GM18870 (cell line): ENCODE measurements around the gene HS3ST3A1.
"Not testable (repeated sequence)": the region's sequence is repeated elsewhere in the genome, so short reads cannot be mapped to it uniquely, and the experiment has no call there.

ENCODE experiments used
- ATAC-seq: cut with Tn5 transposase; IDR thresholded peaks from one replicate; pipeline ENCODE4 v1.9.1; 2021; ENCODE audit warnings: moderate library complexity; ENCODE audit not compliant: unreplicated experiment

Gene HS3ST3A1

DNA sequence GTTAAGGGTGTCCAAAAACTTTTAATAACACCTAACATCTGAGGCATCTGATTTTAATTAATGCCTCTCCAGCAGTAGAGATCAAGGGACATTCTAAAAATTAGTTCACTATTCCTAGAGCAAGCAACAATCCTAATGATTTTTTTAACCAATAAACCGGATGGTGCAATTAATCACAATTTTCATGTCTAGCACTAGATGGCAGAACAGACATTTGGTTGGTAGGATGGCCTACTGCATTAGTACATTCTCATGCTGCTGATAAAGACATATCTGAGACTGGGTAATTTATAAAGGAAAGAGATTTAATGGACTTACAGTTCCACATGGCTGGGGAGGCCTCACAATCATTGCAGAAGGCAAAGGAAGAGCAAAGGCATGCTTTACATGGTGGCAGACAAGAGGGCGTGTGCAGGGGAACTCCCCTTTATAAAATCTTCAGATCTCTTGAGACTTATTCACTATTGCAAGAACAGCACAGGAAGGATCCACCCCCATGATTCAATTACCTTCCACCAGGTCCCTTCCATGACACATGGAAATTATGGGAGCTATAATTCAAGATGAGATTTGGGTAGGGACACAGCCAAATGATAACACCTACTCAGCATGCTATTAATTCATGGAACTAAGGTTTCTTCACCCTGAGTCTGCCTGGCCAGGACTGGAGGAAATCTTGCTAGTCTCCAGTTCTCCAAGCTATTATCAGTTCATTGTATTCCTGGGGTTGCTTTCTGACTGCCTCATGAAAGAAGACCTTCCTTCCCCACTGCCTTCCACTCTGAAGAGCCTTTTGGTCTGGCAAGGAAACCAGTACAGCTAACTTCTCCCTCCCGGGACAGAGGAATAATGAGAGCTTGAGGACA lies 24.8 kb downstream of the HS3ST3A1 start:
- no peak for ATAC-seq

DNA sequence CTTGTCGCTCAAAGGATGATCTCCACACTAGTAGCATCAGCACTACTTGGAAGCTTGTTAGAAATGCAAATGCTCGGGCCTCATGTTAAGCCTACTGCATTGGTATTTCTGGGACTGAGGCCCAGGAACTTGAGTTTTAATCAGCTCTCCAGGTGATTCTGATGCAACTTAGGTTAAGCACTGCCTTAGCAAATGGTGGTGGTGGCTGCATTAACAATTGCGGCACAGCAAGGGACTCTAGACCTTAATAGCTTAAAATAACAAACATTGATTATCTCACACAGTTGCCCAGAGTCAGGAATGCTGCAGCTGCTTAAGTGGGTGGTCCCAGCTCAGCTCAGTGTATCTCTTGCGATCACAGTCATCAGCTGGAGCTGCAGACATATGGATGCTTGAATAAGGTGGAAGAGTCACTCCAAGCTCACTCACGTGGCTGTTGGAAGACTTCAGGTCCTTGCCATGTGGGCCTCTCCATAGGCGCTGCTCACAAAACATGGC lies 25.8 kb downstream of the HS3ST3A1 start:
- ATAC-seq, result no peak

DNA sequence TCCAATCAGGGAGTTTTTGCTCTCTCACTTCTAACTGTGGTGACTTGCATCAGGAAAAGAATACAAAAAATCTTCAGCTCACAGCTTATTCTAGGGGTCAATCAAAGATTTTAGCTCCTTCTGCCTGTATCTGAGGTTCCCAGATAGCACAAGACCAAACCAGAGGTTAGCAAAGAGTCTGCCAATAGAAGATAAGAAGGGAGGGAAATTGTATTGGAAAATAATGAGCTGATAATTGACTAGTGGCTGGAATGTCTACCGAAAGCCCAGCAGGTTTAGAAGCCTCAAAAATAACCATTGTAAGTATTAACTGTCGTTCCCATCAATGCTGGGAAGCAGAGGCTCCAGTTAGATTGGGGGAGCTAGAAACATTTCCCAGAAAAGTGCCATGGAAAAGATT lies 26.3 kb downstream of the HS3ST3A1 start:
- ATAC-seq, result no peak

DNA sequence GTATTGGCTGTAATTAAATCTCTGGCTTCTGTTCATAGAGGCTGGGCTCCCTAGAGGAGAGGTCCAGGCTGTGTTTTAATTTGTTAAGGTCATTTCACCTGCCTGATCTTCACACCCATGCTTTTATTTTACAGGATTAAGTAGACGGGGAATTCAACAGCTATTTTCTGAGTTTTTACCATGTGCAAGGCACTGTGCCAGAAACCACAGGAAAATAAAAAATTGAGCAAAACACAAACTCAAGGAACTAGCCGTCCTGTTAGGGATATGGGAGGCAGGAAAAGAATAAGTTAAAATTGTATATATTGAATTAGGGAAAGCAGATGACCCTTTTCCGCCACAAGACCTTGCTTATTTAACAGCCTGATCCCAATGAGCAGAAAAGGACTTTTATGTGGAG lies 29.1 kb downstream of the HS3ST3A1 start:
- ATAC-seq, result no peak

DNA sequence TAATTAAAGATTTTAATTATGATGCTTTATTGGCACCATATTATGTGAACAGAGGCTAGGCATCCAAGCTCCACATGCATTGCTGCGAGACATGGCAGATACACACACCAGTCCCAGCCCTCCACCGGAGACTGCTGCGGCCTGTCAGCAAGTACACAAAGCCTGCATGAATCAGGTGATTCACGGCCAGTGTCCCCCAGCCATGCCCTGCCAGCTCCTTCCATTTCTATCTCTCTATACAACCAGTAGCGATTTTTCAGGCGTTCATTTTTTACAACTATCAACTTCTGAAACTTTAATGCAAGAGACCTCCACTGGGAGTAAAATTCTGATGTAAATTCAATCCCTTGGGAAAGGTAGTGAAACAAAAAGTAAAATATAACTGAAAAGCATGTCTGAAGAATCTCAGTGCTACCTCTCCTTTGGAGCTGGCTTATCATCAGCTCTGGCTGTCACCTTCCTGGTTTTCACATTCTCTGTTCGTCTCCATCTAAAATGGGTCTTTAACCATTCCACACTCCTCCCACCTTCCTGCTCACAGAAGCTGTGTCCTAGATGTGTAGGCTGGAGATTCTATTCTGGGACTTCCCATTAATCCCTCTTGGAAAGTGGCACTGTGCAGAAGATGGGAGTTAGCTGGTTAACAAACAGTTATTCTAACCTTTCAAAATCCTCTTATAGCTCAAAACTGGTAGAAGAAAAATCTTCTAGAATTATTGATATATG lies 32.2 kb downstream of the HS3ST3A1 start:
- ATAC-seq, result no peak

DNA sequence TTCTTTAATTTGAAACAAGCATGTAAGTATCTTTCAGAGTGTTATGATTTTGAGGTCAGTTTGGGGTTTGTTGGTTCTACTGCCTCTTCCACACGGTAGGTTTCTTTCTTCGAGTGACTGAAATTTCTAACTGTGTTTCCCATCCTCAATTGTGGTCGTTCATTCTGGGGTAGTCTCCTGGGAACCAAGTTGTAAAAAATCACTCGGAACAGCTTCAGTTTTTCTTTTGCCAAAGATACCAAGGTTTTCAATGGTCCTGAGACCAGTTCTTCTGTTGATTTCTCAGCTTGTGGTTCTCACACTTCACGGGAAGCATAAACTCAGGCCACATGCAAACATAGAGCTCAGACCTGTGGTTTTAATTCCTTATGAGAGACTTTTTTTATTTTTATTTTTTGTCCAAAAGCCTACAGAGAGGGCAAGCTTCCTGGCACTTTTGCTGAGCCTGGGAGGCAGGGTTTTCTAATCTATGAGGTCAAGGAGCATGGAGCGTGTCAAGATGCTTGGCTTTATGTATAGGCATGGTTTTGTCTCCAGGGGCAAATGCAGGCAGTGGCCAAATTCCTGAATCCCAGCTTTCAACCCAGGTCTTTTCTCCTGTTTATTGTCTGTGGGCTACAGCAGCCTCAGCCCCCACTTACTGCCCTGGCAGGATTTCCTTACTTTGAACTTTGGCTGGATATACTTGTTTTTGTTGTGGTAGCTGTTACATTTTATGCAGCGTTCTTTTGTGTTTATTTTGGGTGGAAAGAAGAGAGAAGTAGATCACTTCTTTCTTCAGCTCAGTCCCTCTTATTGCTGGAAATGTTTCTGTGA lies 32.9 kb downstream of the HS3ST3A1 start:
- no peak for ATAC-seq

DNA sequence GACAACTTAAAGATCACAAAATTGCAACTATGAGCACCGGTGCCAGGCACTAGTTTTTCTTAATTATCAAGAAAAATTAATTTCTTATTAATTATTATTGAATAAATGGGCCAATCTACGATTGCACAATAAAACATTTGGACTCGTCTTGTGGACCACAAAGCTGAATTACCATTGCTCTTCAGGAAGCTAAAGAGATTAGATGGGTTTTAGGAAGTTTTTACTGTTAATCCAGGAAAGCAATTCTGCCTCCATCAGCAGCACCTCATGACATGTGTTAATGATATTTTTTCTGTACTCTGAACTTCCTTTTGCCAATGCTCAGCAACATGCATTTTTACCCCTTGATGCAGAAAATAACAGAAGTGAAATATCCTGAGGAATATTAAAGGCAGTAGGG lies 37.9 kb downstream of the HS3ST3A1 start:
- no peak for ATAC-seq

DNA sequence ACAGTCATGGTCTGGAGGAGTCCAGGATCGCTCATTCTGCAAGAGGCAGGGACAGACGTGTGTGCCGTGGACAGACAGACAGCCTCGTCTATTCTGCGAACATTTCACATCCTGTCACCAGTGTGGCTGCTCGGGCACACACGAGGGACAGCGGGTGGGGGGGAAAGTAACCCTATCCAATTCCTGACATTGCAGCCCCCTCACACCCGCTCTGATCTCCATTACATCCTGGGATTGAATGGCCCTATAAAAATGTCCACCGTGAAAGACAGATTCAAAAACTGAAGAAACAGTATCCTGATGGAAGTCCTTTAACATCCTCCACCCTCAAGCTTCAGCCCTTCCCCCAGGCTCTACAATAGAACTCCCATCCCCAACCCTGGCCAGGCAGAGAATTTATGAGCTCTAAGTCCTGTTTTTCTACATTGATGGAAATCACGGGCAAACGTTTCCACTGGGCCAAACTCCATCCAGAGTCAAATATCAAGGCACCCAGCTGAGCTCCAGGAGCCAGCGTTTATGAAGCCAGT lies 39.4 kb downstream of the HS3ST3A1 start:
- ATAC-seq, result no peak

DNA sequence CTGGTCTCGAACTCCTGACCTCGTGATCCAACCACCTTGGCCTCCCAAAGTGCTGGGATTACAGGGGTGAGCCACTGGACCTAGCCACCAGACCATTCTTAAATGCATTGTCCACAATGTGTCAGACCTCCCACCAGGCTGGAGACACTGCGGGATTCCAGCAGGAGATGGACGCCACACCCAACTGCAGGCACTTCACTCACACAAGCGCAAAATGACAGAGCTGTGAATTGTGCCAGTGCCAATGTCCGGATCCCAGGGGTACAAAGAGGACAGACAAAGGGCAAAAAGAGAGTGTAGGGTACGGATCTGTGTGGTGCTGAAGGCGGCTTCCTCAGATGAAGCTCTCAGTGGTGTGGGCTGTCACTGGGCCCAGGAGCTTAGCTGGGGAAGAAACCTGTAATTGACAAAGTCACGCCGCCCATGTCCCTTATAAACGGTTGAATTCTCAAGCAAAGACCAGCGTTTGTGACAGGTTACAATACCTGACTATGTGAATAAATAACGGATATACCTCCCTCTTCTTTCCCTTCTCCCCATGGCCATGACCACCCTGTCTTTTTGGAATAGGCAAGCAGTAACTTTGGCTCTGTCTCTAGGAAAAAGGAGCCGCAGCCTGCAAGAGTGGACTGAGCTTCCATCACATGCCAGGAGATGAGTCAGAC lies 40.0 kb downstream of the HS3ST3A1 start:
- no peak for ATAC-seq

DNA sequence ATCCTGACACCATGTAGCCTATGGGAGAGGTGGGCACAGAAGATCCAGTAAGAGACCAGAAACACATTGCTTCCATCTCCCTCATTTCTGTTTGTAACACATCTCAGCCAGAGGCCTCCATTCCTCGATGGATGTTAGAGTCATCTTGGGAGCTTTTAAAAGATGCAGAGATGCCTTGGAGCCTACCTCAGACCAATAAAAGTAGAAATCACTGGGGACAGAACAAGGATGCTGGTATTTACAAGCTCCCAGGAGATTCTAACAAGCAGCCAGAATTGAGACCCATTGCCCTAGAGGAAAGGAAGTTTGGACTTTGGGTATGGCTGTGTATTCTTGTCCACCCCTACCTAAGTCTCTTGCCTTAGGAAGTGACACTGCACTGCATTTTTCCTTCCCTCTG lies 40.8 kb downstream of the HS3ST3A1 start:
- ATAC-seq, result no peak

DNA sequence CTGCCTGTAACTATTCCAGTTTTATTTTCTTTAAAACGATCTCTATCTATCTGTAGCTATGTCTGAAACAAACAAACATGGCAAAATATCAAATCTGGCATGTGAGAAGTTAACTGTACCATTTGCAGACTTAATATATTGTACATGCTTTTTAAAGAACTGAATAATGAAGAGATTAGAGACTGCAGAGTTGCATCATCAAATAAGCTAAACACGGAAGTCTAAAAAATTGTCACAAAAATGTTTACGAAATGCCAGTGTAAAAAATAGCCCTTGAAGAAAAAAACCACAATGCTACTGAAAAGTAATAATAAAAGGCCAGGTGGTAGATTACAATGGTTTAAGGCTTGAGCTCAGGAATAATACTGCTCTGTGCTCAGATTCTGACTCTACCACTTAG lies 43.1 kb downstream of the HS3ST3A1 start:
- no peak for ATAC-seq

DNA sequence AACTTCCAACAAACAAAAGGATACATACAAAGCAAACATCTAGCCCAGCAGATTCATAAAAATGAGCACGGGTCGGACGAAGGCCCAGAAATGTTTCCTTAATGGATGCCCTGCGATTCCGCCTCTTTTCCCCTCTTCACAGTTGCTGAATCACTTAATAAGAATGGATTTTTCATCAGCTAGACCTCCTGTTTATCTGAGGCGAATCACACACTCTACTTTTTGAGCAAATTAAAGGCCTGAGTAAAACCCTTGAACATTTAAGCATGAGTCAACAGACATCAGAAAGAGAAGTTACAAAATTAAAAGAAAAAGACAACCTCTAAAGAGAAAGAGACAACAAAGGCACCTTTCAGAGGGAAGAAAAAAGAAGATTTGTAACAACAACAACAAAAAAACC lies 44.7 kb downstream of the HS3ST3A1 start:
- no peak for ATAC-seq

DNA sequence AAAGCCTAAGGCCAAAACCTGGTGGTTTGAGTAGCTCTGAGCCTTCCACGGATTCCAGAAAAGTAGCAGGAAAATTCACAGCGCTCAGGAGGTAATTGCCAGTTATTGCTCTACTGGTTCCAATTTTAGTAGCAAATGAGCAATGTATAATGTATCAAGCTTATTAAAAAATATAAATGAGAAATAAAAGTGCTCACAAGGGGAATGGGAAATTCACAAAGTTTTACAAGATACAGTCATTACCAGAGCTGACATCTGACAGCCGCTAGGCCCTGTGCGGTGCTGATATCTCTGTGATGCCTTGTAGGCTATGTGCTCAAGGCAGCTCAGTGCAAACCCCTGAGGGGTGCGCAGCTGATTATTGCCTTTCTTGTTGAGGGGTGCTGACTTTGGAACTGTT lies 47.5 kb downstream of the HS3ST3A1 start:
- ATAC-seq, result no peak

DNA sequence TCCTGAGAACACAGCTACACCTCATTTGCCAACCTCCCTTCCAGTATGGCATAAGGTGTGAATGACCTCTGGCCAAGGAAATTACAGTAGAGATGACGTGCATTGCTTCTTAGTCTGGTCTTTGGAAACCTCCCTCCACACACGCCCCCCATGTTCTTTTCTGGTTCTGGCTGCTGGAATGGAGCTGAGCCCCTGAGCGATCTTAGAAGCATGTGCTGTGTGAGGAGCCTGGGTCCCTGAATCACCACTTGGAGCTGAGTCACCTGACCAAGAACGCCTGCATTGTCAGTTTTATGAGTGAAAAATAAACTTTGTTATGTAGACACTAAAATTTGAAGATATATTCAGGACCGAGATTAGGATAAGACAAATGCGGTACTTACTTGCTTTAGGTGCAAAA lies 51.4 kb downstream of the HS3ST3A1 start:
- no peak for ATAC-seq

DNA sequence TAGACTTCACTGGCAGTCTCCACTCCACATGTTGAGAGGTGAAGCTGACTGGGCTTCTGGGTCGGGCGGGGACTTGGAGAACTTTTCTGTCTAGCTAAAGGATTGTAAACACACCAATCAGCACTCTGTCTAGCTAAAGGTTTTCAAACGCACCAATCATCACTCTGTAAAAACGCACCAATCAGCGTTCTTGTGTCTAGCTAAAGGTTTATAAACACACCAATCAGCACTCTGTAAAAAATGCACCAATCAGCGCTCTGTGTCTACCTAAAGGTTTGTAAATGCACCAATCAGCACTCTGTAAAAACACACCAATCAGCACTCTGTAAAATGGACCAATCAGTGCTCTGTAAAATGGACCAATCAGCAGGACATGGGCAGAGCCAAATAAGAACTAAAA lies 53.2 kb downstream of the HS3ST3A1 start:
- not testable (repeated sequence) for ATAC-seq

DNA sequence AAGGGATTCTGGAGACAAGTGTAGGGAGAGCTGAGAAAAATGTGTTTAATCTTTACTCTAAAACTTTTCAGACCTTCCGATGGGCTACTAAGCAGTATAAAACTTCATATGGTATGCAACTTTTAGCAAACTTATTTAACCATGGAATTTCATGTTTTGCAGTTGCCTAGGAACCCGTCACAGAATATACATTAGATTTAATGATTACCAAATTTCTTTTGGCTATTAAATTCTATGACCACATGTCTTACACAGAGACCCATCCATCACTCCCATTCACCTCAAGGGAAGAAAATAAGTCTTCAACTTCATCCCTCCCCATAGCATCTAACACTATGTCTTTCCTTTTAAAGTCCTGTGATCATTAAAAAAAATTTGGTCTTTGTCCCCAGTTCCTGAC lies 54.9 kb downstream of the HS3ST3A1 start:
- ATAC-seq, result no peak

DNA sequence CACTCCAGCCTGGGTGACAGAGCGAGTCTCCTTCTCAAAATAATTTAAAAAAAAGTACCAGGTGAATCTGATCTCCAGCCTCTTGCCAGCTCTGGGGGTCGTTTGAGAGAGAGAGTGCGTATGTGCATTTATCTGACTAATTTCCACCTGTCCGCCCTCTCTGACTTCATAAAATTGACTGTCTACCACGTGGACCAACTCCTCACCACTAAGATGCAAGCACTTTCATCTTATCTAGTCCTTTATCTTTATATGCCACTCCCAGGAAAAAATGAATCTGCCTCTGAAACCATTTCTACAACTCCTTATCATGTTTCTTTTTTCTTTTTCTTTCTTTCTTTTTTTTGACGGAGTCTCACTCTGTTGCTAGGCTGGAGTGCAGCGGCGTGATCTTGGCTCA lies 55.8 kb downstream of the HS3ST3A1 start:
- ATAC-seq, result no peak

DNA sequence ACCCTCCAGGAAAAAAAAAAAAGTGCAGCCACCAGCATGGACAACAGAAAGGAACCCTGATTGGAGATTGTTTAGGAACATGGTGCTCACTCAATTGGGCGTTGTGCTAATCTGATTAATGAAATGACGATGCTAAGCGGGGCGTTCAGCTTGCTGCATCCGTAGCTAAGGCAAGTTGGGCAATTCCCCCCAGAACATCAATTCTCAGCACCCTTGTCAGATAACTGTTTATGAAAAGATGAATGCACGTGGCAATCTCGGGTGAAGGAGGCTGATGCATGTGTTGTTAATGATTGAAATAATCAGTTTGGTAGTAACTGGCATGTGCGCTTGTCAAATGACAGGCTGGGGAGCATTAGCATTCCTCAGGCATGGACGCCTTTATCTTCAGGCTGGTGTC lies 57.0 kb downstream of the HS3ST3A1 start:
- no peak for ATAC-seq

DNA sequence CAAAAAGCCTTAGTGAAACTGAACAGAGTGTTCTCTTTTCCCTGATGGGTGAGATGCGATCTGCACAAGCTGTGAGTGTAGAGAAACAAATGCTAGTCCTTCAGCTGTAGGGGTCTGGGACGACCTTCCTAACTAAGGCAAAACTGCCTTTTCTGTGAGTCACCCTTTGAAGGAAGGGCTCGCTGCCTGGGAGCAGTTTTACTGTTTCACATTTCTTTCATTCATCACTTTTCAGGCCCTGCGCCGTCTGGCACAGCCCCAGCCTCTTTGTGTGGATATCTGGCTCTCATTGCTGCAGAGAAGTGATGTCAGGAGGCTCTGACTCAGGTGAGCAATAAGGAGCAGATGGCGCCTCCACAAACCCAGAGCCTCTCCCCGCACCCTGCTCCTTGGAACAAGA lies 57.4 kb downstream of the HS3ST3A1 start:
- no peak for ATAC-seq

DNA sequence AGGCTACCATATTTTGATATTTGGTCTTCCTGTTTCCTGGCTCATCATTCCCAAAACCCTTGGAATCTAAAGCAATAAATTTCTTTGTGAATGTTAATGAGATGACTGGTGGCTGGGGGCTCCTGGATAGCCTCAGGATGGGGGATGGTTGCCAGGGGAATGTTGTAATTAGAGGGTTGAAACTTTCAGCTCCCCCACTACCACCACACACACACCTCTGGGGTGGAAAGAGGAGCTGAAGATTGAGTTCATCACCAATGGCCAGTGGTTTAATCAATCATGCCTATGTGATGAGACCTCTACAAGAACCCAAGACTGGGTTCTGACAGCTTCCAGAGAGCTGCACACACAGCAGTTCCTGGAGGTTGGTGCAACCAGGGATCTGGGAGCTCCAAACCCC lies 59.1 kb downstream of the HS3ST3A1 start:
- no peak for ATAC-seq

DNA sequence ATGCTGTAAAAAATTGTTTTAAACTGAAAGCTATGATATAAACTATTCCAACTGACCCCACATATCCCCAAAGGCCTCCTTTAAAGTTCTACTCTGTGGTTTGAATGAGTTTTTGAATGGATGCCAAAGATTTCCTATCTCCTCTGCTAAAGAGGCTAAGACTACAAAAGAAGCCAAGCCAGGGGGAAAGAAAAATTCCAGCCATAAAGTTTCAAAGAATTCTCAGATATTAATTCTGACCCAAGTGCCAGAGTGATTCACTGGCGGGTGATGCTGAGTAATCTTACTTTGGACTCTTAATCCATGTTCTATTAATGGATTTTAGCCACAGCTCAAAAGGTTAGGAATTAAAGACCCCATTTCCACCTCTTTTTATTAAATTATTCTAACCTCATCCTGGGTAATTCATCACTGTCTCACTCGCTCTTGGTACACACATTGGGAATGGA lies 60.7 kb downstream of the HS3ST3A1 start:
- ATAC-seq, result no peak
